ENCODE results near the gene SNX17. TPM values are rescaled to one million over a fixed set of nuclear protein-coding genes. Genes with fewer than 3 reads are reported as not detected.
A peak's percentile ranks its signal among the peaks of the same experiment; 100 is the strongest.
"Not testable (repeated sequence)": the region's sequence is repeated elsewhere in the genome, so short reads cannot be mapped to it uniquely, and the experiment has no call there.

SNX17 gene
- total RNA-seq, 1 donor from 2014 or later, result 106 TPM

DNA sequence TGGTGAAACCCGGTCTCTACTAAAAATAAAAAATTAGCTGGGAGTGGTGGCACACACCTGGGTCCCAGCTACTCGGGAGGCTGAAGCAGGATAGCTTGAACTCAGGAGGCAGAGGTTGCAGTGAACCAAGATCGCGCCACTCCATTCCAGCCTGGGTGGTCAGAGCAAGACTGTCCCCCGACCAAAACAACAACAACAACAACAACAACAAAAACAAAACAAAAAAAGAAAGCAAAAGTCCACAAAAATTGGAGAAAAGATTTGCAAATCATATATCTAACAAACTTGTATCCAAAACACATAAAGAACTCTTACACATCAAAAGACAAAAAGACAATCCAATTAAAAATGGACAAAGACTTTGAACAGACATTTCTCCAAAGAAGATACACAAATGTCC, 28.5 kb downstream of the SNX17 start:
- no peak for DNase-seq (ENCODE audit: low read depth in 2 of 2)

DNA sequence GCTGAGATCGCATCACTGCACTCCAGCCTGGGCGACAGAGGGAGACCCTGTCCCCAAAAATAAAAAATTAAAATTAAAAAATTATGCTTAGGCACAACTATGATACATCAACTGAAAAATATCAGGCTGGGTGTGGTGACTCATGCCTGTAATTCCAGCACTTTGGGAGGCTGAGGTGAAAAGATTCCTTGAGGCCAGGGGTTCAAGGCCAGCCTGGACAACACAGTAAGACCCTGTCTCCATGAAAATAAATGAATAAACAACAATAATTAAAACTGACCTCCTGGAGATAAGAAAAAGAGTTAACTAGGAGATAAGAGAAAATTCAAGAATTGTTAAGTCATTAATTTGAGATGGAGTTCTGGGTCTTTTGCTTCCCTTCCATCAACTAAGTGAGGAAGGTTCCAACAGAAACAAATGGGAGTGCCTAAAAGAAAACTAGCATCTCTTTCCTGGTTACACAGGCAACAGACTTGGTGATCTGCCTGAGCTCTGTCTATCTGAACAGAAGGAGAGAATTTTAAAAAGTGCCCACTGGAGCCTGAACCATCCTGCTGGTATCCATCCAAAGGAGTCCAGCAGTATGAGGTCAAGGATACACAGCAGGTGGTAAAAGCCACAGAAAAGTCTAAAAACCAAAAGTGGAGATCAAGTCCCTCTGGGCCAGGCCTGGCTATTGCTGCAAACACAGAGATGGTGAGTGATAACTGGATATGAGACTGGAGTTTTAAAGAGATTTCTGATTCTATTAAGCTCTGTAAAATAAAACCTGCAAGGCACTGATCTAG, 30.1 kb downstream of the SNX17 start:
- no peak for DNase-seq (ENCODE audit: low read depth in 2 of 2)

DNA sequence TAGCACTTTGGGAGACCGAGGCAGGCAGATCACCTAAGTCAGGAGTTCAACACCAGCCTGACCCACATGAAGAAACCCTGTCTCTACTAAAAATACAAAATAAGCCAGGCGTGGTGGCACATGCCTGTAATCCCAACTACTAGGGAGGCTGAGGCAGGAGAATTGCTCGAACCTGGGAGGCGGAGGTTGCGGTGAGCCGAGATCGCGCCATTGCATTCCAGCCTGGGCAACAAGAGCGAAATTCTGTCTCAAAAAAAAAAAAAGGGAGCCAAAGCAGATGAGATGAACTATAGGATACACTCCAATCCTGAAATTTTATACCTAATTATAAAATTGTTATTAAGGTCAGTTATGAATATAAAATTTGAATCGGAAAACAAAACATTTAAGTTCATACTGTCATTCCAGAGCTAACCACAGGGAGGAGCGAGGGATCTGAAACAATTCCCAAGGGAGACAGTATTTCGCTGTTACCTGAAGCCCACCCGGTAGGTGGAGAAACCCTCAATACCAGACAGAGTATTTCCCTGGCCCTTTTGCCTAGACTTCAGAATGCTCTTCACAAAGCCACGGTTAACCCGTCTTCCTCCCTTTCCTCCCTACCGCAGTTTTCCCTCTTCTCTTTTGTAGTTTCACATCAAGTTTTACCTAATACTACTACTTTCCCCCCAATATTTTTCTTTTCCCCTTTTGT, 37.5 kb downstream of the SNX17 start:
- peak; percentile 74 to 84 for DNase-seq (ENCODE audit: low read depth in 2 of 2)

DNA sequence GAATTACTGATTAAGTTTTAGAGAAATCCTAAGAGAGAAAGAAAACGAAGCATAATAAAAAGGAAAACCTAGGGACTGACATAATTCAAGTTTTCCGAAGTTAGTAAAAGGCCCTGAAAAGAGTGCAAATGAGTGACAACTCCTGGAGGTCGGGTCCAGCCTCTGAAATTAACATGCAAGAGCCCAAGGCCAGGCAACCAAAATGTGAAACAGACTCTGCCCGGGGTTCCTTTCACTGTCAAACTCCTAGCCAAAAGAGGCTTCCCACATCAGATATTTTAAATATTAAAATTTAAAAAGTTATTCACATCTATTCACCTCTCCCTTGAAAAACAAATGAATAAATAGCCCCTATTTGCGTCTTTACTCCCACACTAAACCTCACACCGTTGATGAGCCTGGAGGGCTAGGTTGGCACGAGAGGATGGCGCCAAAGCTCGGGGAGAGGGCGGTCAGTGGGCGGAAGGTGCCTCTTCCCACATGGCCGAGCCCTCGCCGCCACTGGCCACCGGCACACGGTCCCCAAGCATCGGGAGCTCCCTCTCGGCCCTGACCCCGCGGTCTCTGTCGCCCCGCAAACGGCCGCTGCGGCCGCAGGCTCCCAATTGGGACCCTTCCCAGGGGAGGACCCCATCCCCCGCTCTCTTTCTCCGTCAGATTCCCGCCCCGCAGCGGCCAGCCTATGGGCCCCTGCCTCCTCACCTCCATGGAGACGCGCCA, 38.3 kb downstream of the SNX17 start:
- DNase-seq (ENCODE audit: low read depth in 2 of 2), result peak; percentile 15 to 29

DNA sequence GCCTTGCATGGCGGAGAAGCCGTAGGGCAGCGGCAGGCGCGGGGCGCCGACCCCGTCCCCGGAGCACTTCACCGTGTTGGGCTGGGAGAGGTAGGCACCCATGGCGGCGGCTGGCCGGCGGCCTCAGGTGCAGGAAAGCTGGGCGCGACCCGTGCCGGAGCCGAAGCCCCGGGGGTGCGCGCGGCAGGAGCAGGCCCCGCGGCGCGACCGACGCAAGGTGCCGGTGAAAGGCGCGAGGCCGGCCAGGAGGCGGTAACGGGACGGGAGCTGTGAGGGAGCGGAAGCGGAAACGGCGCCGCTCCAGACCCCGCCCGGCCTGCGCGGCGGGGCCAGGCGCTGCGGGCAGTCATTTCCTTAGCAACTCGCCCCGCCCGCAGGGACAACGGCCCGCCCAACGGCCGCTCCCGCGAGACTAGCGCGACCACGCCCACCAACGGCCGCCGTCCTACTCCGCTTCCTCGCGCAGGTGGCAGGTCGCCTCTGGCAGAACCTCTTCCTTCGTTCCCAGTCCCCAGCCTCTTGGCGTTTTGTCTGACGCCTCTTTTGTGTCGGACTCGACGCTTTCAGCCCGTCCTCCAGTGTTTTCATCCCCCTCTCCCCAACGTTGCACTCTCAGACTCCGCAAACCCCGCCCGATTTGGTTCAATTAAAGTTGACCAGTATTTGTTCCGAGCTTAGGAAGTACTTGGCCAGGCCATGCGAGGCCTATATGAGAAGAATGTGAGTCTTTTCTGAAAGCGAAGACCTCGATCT, 39.1 kb downstream of the SNX17 start, which contains the start of gene PPM1G:
PPM1G (minus strand) TSS at position 271 of the 753 bp plus-strand sequence; CDS start at position 102, 169 bp downstream.
- DNase-seq (ENCODE audit: low read depth in 2 of 2), result peak; percentile 95 to 96

DNA sequence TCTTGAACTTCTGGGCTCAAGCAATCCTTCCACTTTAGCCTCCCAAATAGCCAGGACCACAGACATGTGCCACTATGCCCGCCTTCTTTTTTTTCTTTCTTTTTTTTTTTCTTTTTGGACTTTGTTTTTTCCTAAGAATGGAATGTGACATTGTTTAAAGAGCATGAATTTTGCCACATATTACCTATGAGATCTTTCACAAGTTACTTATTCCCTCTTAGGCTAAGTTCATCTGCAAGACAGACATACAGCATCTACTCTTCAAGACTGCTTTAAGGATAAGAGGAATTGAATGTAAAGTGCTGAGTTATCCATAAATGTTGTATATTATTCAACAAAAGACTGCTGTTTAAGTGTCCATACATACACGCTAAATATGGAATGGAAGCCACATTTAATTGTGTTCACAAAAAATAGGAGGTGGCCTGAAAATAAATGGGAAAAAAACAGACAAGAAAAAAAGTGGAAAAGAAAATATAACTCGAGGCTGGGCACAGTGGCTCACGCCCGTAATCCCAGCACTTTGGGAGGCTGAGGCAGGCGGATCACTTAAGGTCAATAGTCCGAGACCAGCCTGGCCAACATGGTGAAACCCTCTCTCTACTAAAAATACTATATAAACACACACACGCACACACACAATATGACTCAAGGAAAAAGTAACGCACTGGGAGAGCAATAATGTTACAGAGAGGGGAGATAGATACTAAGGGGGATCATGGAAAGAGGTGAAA, 42.2 kb downstream of the SNX17 start:
- no peak for DNase-seq (ENCODE audit: low read depth in 2 of 2)

DNA sequence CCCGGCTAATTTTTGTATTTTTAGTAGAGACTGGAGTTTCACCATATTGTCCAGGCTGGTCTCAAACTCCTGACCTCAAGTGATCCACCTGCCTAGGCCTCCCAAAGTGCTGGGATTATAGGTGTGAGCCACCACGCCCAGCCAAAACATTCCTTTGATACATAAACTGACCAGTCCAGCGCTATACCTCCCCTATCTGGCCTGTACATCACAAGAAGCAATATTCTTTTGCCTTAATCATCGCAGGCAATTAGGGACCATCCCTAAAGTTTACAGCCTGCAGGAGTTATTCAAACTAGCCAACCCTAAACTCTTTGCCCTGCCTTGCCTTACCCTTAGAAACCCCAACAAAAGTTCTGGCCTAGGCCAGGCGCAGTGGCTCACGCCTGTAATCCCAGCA, 45.7 kb downstream of the SNX17 start:
- no peak for DNase-seq (ENCODE audit: low read depth in 2 of 2)

DNA sequence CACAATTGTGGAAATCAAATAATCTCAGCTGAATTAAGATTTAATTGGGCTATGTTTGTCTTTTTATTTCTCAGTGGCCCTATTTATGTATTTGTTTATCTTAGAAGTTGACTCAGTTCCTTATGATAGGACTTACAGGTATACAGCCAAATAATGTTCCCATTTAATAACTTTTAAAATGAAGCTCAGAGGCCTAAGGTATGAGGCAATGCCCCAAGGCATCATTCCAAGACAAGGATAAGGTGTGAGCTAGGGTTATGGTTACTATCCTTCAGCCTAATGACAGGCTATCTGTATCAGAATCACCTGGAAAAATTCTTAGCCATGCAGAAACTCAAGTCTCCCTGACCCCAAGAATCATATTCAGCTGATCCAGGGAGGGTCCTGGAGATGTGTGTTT, 50.6 kb downstream of the SNX17 start:
- no peak for DNase-seq (ENCODE audit: low read depth in 2 of 2)

DNA sequence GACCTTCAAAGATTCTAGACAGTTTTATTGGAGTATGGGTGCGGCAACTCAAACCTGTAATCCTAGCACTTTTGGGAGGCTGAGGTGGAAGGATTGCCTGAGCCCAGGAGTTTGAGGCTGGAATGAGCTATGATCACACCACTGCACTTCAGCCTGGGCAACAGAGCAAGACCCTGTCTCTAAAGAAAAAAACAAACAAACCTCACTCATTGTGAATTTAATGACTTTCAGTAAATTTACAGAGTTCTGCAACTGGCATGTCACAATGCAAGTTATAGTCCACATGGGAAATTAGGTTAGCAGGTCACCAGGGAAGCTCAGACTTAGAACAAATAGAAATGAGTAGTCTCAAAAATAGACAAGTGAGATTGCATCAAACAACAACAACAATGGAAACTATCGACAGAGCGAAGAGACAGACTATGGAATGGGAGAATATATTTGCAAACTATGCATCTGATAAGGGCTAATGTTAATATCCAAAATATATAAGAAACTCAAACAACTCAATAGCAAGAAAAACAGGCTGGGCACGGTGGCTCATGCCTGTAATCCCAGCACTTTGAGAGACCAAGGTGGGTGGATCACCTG, 51.3 kb downstream of the SNX17 start:
- no peak for DNase-seq (ENCODE audit: low read depth in 2 of 2)

DNA sequence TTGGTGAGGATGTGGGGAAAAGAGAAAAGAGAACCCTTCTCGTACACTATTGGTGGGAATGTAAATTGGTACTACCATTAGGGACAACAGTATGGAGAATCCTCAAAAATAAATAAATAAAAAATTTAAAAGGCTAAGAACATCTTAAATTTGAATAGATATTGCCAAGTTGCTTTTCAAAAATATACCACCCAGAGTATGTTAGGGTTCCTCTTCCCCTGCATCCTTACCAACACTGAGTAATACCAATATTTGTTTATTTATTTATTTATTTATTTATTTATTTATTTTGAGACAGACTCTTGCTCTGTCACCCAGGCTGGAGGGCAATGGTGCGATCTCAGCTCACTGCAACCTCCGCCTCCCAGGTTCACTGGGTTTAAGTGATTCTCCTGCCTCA, 52.5 kb downstream of the SNX17 start:
- DNase-seq (ENCODE audit: low read depth in 2 of 2), result no peak

DNA sequence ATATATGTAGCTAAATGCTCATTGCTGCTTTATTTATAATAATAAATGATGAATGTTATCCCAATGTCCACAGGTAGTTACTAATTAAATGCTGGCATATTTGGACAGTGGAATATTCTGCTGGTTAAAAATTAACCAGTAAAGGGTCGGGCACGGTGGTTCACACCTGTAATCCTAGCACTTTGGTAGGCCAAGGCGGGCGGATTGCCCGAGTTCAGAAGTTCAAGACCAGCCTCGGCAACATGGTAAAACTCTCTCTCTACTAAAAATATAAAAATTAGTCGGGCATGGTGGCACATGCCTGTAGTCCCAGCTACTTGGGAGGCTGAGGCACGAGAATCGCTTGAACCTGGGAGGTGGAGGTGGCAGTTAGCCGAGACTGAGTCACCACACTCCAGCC, 54.6 kb downstream of the SNX17 start:
- not testable (repeated sequence) for DNase-seq (ENCODE audit: low read depth in 2 of 2)

Other genes with a start within 250 kb of the SNX17 start
- gene ABHD1, start 246.8 kb upstream of the SNX17 start, total RNA-seq, result under 0.01 TPM in 1 of 2 replicates, not detected in the other
- gene PREB, start 236.0 kb upstream of the SNX17 start, total RNA-seq, result 24.2 and 36.7 TPM in 2 replicates
- not detected in 2 replicates for gene PRR30, start 231.2 kb upstream of the SNX17 start, total RNA-seq
- not detected in 2 replicates for gene TCF23, start 221.6 kb upstream of the SNX17 start, total RNA-seq
- 97.0 and 130 TPM in 2 replicates for gene ATRAID, start 158.6 kb upstream of the SNX17 start, total RNA-seq
- 12.0 and 26.0 TPM in 2 replicates for gene SLC5A6, start 158.3 kb upstream of the SNX17 start, total RNA-seq
- 24.0 and 29.6 TPM in 2 replicates for gene CAD, start 153.2 kb upstream of the SNX17 start, total RNA-seq
- gene SLC30A3, start 107.6 kb upstream of the SNX17 start, total RNA-seq, result 7.8 and 16.9 TPM in 2 replicates
- gene DNAJC5G, start 95.2 kb upstream of the SNX17 start, total RNA-seq, result 0.44 and 1.4 TPM in 2 replicates
- 0.44 and 1.2 TPM in 2 replicates for gene TRIM54, start 88.2 kb upstream of the SNX17 start, total RNA-seq
- 0.40 and 0.44 TPM in 2 replicates for gene UCN, start 62.2 kb upstream of the SNX17 start, total RNA-seq
- gene MPV17, start 47.5 kb upstream of the SNX17 start, total RNA-seq, result 32.7 and 34.2 TPM in 2 replicates
- gene GTF3C2, start 13.9 kb upstream of the SNX17 start, total RNA-seq, result 18.7 and 20.4 TPM in 2 replicates
- gene EIF2B4, start 278 bp upstream of the SNX17 start, total RNA-seq, result 21.4 and 23.0 TPM in 2 replicates
- 4.8 and 7.1 TPM in 2 replicates for gene ZNF513, start 10.1 kb downstream of the SNX17 start, total RNA-seq
- gene PPM1G, start 39.0 kb downstream of the SNX17 start, total RNA-seq, result 74.8 and 78.8 TPM in 2 replicates
- 71.9 and 79.0 TPM in 2 replicates for gene NRBP1, start 58.0 kb downstream of the SNX17 start, total RNA-seq
- gene KRTCAP3, start 71.8 kb downstream of the SNX17 start, total RNA-seq, result not detected in 2 replicates
- 7.6 and 8.5 TPM in 2 replicates for gene IFT172, start 119.1 kb downstream of the SNX17 start, total RNA-seq
- 8.3 and 10.9 TPM in 2 replicates for gene FNDC4, start 124.6 kb downstream of the SNX17 start, total RNA-seq
- 0.22 TPM in 1 of 2 replicates, not detected in the other for gene GCKR, start 126.2 kb downstream of the SNX17 start, total RNA-seq
- 8.9 and 11.3 TPM in 2 replicates for gene ZNF512, start 212.4 kb downstream of the SNX17 start, total RNA-seq

Measured in lung microvascular endothelial cell (primary cell).